ENCODE data around the gene THEM5.

Gene THEM5

DNA sequence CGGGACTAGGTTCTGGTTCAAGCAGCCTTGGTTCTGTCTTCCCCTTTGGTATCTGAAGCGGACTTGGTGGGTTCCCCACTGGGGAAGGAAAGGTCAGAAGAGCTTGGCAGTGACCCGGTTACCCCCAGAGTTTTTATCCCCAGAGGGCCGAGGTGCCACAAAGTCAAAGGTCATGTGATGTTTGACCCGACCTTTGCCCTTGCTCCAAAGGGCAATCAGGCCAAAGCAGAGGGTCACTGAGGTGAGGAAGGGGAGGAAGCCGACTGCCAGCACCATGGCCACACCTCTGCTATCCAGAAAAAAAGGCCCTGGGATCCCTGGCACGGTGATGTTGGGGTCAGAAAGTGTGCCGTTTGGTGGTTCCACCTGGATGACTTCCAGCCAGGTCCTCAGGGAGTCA is 52.7 kb downstream of the THEM5 start:
- no peak for DNase-seq (ENCODE audit: low read depth in 2 of 2)

DNA sequence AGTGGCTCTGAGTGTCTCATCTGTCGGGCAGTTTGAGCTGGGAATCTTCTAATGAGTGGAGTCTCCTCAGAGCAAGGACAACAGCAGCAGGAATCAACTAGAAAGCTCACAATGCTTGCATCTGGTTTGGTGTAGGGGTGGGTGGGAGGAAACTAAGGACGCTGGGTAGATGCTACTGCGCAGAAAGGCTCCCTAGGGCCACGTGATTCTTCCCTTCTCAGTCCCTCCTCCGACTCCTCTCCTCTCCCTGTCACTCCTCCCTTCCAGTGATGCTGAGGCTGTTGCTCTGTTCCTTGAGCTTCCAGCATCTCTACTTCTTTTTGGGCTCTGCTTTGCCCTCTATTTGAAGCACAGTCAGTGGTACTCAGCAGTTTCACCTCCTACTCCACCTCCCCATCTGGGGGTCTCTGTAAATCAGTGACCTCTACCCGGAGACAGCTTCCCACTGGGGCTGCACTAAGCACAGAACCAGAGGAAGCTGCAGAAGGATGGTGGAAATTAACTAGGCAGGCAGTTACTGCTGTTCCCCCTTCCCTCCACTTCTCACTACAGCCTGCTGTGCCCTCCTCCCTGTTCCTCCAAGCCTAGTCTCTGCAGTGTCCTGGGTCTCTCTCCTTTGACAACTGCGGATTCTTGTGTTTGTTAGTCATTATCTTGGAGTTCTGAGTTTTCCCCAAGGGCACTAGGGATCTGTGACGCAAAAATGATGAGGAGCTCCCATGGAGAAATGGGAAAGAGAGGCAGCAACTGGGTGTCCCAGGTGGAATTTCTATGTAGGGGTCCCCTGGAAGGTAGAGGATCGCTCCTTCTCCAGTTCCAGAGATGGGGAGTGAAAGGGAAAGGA is 54.1 kb downstream of the THEM5 start:
- no peak for DNase-seq (ENCODE audit: low read depth in 2 of 2)

DNA sequence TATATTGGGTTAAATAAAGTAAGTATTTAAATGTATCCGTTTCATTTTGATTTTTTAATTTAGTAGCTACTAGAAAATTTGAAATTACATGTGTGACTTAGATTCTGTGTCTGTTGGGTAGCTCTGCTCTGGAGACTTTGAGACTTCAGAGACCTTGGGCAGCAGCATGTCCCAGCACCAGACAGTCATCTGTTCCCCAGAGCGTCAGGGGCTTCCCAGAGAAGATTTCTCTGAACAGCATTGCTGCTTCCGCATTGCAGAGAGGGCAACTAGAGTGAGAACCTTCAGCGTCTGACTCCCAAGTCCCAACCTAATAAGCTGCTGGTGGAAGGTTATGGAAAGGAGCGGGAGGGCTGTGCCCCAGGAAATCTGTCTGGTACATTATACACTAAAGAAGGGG is 54.9 kb downstream of the THEM5 start:
- DNase-seq (ENCODE audit: low read depth in 2 of 2), result no peak
